Measurements from ENCODE around the gene YWHAG.
"Not testable (repeated sequence)": the region's sequence is repeated elsewhere in the genome, so short reads cannot be mapped to it uniquely, and the experiment has no call there.

YWHAG gene

DNA sequence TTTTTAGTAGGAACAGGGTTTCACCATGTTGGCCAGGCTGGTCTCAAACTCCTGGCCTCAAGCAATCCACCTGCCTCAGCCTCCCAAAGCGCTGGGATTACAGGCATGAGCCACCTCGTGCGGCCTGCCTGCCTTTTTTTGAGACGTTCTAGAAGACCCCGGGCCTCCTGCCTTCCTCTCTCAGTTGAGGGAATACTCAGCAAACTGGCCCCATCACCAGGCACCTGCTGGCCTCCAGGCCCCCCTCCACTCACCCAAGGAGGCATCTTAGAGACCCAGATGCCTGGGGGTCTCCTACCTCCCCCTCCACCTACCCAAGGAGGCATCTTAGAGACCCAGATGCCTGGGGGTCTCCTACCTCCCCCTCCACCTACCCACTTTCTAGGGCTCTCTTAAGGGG lies 65.9 kb downstream of the YWHAG start:
- DNase-seq: not testable (repeated sequence)

DNA sequence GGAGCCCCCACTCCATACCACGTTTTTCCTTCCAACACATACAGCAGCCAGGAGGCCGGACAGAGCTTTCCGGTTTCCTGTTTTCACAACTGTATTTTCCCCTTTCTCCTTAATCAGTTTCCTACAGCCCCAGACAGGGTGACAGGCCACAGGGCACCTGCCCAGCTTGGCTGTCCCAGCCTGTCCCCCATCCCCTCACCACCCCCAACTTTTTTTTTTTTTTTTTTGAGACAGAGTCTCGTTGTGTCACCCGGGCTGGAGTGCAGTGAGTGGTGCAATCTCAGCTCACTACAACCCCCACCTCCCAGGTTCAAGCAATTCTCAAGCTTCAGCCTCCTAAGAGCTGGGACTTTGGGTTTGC lies 66.6 kb downstream of the YWHAG start:
- DNase-seq: no peak

DNA sequence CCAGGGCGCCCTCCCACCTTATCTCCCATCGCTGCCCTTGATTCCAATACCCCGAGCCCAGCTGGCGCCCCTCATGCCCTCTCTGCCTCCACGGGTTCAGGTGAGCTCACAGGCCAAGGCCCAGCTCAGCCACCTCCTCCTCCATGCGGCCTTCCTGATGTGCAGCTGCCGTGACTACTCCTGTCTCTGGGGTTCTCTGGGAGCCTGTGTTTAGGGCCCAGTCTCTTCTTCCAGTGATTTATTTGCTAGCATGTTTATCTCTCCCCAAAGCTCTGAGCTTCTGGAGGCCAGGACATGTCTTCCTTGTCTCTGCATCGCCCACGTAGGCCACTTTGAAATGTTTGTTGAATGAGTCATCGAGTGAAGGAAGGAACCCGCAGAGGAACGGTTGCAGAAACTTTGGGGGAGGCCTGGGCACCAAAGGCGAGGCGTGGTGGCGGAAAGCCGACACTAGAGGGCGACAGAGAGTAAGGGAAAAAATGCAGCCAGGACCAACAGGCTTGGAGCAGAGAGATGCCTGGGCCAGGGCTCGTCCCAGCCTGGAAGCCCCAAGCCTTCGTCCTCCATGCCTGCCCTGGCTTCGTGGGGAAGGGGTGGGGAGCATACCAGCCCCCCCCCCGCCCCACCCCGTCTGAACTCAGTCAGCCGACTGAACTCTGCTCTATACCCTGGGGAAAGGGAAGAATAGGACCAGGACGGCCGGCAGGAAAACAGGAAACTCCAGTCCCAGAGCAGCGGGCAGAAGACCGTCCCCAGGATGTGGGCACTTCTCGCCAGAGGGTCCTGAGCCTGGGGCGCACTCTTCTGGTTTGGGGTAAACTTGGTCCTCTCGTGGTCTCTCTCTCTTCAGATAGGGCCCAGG lies 67.2 kb downstream of the YWHAG start:
- peak; percentile 92 for DNase-seq

DNA sequence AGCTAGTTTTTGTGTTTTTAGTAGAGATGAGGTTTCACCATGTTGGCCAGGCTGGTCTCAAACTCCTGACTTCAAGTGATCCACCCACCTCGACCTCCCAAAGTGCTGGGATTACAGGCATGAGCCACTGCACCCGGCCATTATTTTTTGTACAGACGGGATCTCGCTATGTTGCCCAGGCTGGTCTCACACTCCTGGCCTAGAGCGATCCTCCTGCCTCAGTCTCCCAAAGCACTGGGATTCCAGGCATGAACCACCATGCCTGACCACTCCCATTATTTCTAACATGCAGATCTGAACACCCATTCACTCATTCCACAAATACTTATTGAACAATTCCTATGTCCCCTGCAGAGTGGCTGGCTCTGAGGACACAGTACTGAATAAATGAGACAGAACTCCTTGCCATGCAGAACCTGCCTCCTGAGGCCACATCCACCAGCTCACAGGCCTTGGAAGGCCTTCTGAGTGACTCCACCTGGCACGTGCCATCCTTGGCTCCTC lies 67.9 kb downstream of the YWHAG start:
- not testable (repeated sequence) for DNase-seq

DNA sequence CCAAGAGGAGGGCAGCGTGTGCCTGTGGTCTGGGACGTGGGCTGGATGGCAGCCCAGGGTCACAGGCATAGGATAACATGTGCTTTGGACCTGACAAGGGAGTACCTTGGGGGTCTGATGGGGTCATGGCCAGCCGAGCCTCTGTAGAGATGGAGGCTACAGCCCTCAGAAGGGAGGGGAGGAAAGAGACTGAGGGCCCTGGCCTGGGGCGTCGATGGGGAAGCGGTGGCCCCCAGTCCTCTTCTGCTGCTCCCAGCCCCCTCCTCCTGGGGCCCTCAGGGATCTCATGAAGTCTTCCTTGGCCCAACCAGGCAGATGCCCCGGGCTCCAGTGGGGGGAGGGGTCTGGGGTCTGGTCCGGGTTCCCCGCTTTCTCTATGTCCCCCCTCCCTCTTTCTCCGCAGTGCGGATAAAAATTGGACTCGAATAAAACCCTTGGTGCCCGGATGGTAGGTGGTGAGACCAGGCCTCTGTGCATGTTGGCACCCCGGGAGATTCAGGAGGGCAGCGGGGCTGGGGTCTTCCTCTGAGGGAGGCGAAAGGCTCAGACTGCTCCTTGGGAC lies 71.9 kb downstream of the YWHAG start:
- no peak for DNase-seq

DNA sequence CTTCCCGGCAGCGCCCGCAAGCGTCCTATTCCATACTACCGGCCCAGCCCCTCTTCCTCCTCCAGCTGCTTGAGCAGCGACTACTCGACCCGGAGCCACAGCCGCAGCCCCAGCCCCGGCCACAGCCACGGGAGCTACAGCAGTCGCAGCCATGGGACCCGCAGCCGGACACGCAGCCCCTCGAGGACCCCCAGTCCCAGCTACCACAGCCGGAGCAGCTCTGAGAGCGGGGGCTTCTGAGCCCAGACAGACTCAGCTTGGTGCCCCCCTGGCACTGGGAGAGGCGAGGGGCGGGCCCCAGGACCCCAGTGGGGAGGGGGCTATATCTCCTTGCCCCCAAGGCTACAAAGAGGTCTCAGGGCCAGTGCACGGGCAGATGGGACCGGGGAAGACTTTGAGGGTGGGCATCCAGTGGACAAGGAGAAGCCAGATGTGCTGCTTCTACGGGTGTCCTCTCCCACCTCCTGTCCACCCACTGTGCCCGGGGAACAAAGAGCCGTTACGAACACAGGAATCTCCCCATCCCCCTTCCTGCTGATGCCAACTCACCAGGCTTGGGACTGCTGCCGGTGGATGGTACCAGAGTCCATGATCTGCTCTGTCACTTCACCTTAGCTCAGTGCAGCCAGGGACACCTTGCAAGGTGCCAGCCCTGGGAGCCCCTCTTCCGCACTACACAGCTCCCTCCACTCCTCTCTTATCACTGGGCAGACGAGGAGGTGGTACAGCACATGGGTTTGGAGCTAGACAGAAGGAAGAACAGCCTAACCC lies 73.0 kb downstream of the YWHAG start:
- DNase-seq: no peak

DNA sequence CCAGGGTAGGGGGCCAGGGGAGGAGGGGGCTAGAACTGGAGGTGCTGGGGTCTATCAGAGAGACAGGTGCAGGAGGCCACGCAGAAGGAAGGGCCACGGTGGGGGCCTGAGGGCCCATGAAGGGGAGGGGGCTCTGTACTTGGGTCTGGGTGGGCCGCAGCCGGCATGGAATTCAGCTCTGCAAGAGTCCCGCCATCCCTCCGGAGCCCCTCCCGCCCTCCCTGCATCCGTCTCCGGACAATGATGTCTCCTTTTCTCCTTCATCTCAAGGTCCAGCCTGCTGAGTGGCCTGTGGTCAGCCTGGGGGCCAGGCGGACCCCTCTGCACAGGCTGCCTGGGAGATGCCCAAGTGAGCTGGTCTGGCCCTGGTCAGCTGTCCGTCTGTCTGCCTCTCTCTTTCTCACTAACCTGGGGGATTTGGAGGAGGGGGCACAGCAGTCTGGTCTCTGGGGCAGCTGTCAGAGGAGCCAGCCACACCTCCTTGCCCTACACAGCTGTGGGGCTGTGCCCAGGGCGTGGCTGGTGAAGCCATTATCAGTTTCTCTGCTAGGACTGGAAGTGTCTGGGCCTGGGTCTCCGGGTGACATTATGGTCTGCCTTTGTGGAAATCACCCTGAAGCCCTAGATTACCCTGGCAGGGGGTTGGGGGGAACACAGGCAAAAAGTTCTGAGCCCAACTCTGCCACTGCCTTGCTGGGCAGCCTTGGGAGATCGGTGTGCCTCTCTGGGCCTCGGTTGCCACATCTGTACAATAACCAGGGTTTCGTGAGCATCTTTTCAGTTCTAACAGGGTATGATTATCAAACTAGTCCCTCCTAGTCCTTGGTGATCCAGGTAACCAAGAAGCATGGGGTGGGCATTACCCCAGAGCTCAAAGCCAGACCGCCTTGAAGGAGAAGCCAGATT lies 75.3 kb downstream of the YWHAG start:
- no peak for DNase-seq

DNA sequence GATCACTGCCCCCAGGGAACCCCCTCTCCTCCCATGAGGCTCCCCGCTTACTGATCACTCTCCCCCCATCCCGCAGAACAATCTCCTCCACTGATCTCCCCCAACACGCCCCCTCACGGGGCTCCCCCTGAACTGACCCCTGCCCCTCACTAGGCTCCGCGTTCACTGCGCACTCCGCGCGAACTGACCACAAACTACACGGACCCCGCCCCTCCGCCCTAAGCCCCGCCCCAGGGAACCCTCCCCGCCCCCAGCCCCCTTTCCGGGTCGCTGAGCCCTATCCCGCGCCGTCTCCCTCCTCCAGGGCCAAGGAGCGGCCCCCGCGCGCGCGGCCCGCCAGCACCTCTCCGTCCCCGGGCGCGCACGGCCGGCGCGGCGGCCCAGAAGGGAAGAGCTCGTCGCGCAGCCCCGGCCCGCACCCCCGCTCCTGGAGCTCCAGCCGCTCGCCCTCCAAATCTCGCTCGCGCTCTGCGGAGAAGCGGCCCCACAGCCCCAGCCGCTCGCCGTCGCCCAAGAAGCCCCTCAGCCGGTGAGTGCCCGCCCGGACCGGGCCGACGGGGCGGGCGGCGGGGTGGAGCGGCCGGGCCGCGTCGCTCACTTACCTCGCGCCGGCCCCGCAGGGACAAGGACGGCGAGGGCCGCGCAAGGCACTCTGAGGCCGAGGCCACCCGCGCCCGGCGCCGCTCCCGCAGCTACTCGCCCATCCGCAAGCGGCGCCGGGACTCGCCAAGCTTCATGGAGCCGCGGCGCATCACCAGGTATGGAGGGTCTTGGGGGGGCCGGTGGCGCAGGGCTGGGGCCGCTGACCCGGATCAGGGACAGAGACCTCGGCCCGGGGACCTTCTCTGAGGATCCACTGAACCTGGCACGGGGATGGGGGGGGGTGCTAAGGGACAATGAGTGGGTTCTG lies 76.2 kb downstream of the YWHAG start:
- DNase-seq: no peak

DNA sequence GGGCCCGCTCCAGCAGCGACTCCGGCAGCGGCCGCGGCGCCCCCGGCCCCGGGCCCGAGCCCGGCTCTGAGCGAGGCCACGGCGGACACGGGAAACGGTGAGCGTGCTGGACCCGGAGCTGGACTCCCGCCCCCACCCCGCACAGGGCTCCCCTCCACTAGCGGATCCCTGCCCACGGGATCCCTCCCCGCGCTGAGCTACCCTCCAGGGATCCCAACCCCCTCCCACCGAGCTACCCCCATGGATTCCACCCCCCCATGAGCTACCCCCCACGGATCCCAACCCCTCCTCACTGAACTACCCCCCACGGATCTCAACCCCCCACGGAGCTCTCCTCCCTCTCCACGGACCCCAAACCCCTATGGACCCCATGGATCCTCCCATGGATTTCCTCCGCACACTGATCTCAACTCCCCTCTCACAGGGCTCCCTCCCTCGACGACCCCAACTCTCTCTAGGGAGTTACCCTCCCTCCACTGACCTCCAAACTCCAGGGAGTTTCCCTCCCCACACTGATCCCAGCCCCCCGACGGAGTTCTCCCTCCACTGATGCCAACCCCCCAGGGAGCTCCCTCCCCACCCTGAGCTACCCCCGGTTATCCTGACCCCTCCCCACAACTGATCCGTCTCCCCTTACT lies 77.0 kb downstream of the YWHAG start:
- no peak for DNase-seq

DNA sequence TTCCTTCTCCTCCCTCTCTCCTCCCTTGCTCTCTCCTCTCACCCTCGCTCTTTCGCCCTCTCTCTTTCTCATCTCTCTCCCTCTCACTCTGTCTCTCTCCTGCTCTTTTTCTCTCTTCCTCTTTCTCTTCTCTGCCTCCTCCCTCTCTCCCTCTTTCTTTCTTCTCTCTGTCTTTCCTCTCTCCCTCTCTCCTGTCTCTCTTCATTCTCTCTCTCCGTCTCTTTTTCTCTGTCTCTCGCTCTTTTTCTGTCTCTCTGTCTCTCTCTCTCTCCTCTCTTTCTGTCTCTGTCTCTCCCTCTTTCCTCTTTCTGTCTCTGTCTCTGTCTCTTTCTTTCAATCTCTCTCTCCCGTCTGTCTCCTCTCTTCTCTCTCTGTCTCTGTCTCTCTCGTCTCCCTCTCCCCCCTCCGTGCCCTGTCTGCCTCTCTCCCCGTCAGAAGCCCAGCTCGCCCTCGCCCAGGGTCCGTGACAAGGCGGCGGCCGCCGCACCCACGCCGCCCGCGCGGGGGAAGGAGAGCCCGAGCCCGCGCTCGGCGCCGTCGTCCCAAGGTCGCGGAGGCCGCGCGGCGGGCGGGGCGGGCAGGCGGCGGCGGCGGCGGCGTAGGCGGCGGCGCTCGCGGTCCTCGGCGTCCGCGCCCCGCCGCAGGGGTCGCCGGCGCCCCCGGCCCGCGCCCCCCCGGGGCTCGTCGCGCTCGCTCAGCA lies 77.6 kb downstream of the YWHAG start:
- no peak for DNase-seq

DNA sequence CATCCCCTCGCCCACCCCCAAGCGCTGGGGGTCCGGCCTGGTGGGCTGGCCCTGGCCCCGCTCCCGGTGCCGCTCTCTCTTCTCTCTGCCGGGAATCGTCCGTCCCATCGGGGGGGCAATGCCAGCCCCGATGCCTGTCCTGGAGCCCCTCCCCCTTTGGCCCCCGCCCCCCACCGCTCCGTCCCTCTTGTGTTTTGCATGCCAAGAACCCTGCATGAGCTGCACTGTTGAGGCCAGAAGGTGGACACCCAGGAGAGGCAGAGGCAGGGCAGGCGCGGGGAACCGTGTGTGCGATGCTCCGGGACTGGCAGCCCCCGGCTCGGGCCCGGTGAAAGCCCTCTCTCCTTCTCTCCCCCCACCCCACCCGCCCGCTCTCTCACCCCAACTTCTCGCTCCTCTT lies 78.4 kb downstream of the YWHAG start:
- no peak for DNase-seq

DNA sequence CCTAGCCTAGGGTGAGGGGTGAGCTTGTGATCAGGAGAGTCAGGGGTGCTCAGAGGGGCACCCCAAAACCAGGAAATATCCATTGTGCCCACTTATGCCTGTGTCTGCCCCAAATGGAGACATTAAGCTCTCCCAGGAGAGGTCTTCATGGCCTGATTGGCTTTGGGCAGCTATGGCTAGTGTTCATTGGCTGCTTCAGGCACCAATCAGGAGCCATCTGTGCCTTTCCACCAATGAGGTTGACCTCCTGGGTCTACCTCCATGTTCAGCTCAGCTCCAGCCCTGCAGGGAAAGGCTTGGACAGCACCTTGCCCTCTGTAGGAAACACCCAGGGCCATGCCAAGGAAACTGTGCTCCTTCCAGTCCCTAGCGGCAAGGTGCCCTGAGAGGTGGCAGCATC lies 80.3 kb downstream of the YWHAG start:
- no peak for DNase-seq
